ENCODE measurements around the gene GRM8.

GRM8 gene

GRCh38 chr7:126843883-126844282, 408.9 kb downstream of the GRM8 start:
- no peaks in the 10 kb centered on the region for H3K36me3 ChIP-seq (ENCODE audit: control insufficient read depth, low read length)
- H3K4me3 ChIP-seq (ENCODE audit: low read length): no peak overlapping the region
- H3K4me2 ChIP-seq (ENCODE audit: low read length): no peak overlapping the region
- TF ChIP-seq CTCF (IDR thresholded peaks at IDR 0.05; ENCODE audit: low read depth, low read length, poor library complexity, severe bottlenecking): no peak
- H3K9me3 ChIP-seq (ENCODE audit: control insufficient read depth, insufficient read depth, low read length): no peaks in the 10 kb centered on the region
- H4K20me1 ChIP-seq (ENCODE audit: control insufficient read depth, insufficient read depth, low read depth, low read length): no peaks in the 10 kb centered on the region
- H3F3A ChIP-seq (ENCODE audit: control insufficient read depth, insufficient read depth): no peaks in the 10 kb centered on the region
- H3K79me2 ChIP-seq (ENCODE audit: control insufficient read depth, low read length): no peaks in the 10 kb centered on the region
- H3K27me3 ChIP-seq (ENCODE audit: control insufficient read depth, low read length): no peaks in the 10 kb centered on the region
- no peaks in the 10 kb centered on the region for H3K4me1 ChIP-seq (ENCODE audit: control insufficient read depth, low read length)
- H3K9me2 ChIP-seq (replicated peaks; ENCODE audit: control insufficient read depth, low read length): no peaks in the 10 kb centered on the region
- no peak overlapping the region for H3K27ac ChIP-seq (ENCODE audit: low read depth, low read length)

- TF ChIP-seq EZH2phosphoT487 (IDR thresholded peaks at IDR 0.05; ENCODE audit: borderline replicate concordance, low read length) (no peak), CTCF (IDR thresholded peaks at IDR 0.05; ENCODE audit: low read depth, low read length, poor library complexity, severe bottlenecking) (no peak)
- no peaks in the 10 kb centered on the region for H3K9me3 ChIP-seq (ENCODE audit: control insufficient read depth, insufficient read depth, low read length)
- H3K4me2 ChIP-seq (ENCODE audit: low read length): no peak overlapping the region
- H4K20me1 ChIP-seq (ENCODE audit: control insufficient read depth, insufficient read depth, low read depth, low read length): no peaks in the 10 kb centered on the region
- no peaks in the 10 kb centered on the region for H3K36me3 ChIP-seq (ENCODE audit: control insufficient read depth, low read length)
- H3K27ac ChIP-seq (ENCODE audit: low read depth, low read length): no peak overlapping the region
- no peaks in the 10 kb centered on the region for H3K4me1 ChIP-seq (ENCODE audit: control insufficient read depth, low read length)
- no peaks in the 10 kb centered on the region for H3K9me2 ChIP-seq (replicated peaks; ENCODE audit: control insufficient read depth, low read length)
- H3K79me2 ChIP-seq (ENCODE audit: control insufficient read depth, low read length): no peaks in the 10 kb centered on the region
- H3F3A ChIP-seq (ENCODE audit: control insufficient read depth, insufficient read depth): no peaks in the 10 kb centered on the region
- no peaks in the 10 kb centered on the region for H3K27me3 ChIP-seq (ENCODE audit: control insufficient read depth, low read length)
- H3K4me3 ChIP-seq (ENCODE audit: low read length): no peak overlapping the region
Measured at GRCh38 chr7:126843336-126843735, 409.4 kb downstream of the GRM8 start.

GRCh38 chr7:126842451-126842850, 410.3 kb downstream of the GRM8 start:
- no peak overlapping the region for H3K4me3 ChIP-seq (ENCODE audit: low read length)
- no peaks in the 10 kb centered on the region for H4K20me1 ChIP-seq (ENCODE audit: control insufficient read depth, insufficient read depth, low read depth, low read length)
- no peaks in the 10 kb centered on the region for H3K36me3 ChIP-seq (ENCODE audit: control insufficient read depth, low read length)
- H3F3A ChIP-seq (ENCODE audit: control insufficient read depth, insufficient read depth): no peaks in the 10 kb centered on the region
- H3K27me3 ChIP-seq (ENCODE audit: control insufficient read depth, low read length): no peaks in the 10 kb centered on the region
- H3K4me1 ChIP-seq (ENCODE audit: control insufficient read depth, low read length): no peaks in the 10 kb centered on the region
- no peaks in the 10 kb centered on the region for H3K79me2 ChIP-seq (ENCODE audit: control insufficient read depth, low read length)
- no peaks in the 10 kb centered on the region for H3K9me3 ChIP-seq (ENCODE audit: control insufficient read depth, insufficient read depth, low read length)
- TF ChIP-seq CTCF (IDR thresholded peaks at IDR 0.05; ENCODE audit: low read depth, low read length, poor library complexity, severe bottlenecking): no peak
- no peak for TF ChIP-seq EZH2phosphoT487 (IDR thresholded peaks at IDR 0.05; ENCODE audit: borderline replicate concordance, low read length)
- H3K9me2 ChIP-seq (replicated peaks; ENCODE audit: control insufficient read depth, low read length): no peaks in the 10 kb centered on the region
- H3K27ac ChIP-seq (ENCODE audit: low read depth, low read length): no peak overlapping the region
- no peak overlapping the region for H3K4me2 ChIP-seq (ENCODE audit: low read length)

GRCh38 chr7:126840869-126841268, 411.9 kb downstream of the GRM8 start:
- Histone ChIP-seq H3K4me2 (ENCODE audit: low read length) (no peak overlapping the region), H3K9me3 (ENCODE audit: control insufficient read depth, insufficient read depth, low read length) (no peaks in the 10 kb centered on the region)

More at GRCh38 chr7:126840869-126841268, 411.9 kb downstream of the GRM8 start:
- Histone ChIP-seq H3K9me2 (replicated peaks; ENCODE audit: control insufficient read depth, low read length) (no peaks in the 10 kb centered on the region), H3K79me2 (ENCODE audit: control insufficient read depth, low read length) (no peaks in the 10 kb centered on the region), H3K27me3 (ENCODE audit: control insufficient read depth, low read length) (no peaks in the 10 kb centered on the region), H3F3A (ENCODE audit: control insufficient read depth, insufficient read depth) (no peaks in the 10 kb centered on the region), H3K36me3 (ENCODE audit: control insufficient read depth, low read length) (no peaks in the 10 kb centered on the region), H3K27ac (ENCODE audit: low read depth, low read length) (no peak overlapping the region), H4K20me1 (ENCODE audit: control insufficient read depth, insufficient read depth, low read depth, low read length) (no peaks in the 10 kb centered on the region), H3K4me1 (ENCODE audit: control insufficient read depth, low read length) (no peaks in the 10 kb centered on the region), H3K4me3 (ENCODE audit: low read length) (no peak overlapping the region)
- TF ChIP-seq CTCF (IDR thresholded peaks at IDR 0.05; ENCODE audit: low read depth, low read length, poor library complexity, severe bottlenecking) (no peak), EZH2phosphoT487 (IDR thresholded peaks at IDR 0.05; ENCODE audit: borderline replicate concordance, low read length) (no peak)
